ENCODE measurements around the gene BCOR.

DNA sequence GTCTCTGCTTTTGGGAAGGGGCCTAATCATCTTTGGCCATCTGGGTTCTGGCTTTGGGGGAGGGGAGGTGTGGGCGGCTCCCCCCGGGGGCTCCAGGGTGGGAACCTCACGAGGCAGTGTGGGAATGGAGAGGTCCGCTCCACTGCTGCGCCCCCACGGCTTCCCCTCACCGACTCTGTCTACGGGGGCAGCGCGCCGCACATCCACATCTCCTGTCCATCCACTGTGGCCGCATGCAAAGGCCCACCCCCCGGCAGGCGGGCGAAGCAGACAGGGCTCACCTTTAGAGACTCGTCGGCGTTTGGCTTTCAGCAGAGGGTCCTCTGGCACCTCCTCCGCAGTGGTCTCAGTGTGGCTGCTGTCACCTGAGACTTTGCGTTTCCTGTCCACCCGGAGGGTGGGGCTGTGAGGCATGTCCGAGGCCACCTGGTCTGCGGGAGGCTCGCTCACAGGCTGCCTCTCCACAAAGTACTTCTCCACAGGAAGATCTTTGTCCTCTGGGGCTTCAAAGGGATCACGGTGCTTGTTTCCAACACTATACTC lies 33.6 kb downstream of the BCOR start:
- TF ChIP-seq, protein P1, sequence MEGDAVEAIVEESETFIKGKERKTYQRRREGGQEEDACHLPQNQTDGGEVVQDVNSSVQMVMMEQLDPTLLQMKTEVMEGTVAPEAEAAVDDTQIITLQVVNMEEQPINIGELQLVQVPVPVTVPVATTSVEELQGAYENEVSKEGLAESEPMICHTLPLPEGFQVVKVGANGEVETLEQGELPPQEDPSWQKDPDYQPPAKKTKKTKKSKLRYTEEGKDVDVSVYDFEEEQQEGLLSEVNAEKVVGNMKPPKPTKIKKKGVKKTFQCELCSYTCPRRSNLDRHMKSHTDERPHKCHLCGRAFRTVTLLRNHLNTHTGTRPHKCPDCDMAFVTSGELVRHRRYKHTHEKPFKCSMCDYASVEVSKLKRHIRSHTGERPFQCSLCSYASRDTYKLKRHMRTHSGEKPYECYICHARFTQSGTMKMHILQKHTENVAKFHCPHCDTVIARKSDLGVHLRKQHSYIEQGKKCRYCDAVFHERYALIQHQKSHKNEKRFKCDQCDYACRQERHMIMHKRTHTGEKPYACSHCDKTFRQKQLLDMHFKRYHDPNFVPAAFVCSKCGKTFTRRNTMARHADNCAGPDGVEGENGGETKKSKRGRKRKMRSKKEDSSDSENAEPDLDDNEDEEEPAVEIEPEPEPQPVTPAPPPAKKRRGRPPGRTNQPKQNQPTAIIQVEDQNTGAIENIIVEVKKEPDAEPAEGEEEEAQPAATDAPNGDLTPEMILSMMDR (IDR thresholded peaks at IDR 0.05), result no peak
- TF ChIP-seq TCF7L2 (IDR thresholded peaks at IDR 0.05; ENCODE audit: low read depth, low read length), result no peak
